Activated gamma-delta T cell (primary cell): ENCODE results near the gene TKT.

Experiments used
- DNase-seq: peaks from one replicate; lab custom pipeline; 2025; lab: John Stamatoyannopoulos, UW

Gene TKT

DNA sequence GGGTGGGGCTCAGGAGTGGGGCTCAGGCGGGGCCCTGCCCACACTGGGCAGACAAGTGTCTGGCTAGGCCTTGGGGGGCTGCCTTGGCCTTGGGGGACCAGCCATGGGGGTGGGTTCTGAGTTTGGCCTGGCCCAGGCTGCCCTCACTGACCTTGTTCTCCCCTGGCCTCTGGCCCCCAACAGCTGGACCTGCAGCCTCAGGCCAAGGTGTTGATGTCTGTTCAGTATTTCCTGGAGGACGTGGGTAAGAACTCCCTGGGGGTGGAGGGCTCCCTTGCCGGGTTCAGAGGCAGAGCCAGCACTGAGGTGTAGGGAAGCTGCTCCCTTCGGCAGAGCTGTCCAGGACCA is 74.8 kb downstream of the TKT start:
- no peak for DNase-seq

DNA sequence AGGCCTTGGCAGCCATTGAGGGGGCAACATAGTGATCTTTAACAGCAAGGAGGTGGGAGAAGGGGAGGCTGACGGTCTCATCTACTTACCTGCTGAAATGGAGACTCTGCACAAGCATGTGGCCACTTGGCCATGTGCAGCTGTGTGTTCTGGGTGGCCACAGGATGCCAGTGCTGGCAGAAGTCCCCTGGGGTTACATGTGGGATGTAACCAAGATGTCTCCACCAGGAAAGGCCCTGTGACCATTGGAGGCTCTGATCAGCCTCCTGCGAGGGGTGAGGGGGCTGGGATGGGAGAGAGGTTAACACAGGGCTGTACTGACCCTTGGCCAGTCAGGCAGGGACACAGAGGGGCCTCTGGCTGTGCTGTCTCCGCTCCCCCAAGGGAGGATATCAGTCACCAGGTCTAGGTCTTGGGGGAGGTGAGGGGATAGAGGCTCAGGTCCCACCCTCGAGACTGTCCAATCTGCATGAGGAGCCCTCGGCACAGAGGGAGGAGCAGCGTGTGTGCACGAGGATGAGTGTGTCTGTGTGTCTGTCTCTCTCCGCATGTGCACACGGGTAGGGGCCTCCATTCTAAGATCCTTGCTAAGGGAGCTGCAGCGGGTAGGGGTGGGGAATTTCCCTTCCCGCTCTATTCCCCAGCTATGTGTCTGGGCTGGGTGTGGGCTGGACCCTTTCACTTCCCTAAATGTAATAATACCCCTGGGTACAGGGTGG is 75.4 kb downstream of the TKT start:
- no peak for DNase-seq

DNA sequence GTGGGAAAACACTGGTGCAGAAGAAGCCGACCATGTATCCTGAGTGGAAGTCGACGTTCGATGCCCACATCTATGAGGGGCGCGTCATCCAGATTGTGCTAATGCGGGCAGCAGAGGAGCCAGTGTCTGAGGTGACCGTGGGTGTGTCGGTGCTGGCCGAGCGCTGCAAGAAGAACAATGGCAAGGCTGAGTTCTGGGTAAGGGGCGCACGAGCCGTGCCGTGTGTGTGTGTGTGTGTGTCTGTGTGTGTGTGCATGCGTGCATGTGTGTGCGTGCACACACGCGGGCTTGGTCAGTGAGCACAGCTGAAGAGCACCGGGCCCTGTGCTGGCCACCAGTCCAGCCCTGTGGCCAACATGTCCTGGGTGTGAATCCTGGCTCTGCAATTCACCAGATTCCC is 76.2 kb downstream of the TKT start:
- no peak for DNase-seq

GRCh38 chr3:53178246-53178645 is 77.6 kb downstream of the TKT start:
- DNase-seq = no peak

- no peak for DNase-seq
Measured at GRCh38 chr3:53175613-53176540, 79.9 kb downstream of the TKT start.
